ENCODE results near the gene PCYT2. TPM values are rescaled to one million over a fixed set of nuclear protein-coding genes. Genes with fewer than 3 reads are reported as not detected.
A peak's percentile ranks its signal among the peaks of the same experiment; 100 is the strongest.

The PCYT2 gene
- total and polyA plus RNA-seq, 9 of the 15 experiments (the other 6 are each of a cell fraction or from before 2014, with no cell fraction given): 0.92 to 134 (median 82.5) TPM

DNA sequence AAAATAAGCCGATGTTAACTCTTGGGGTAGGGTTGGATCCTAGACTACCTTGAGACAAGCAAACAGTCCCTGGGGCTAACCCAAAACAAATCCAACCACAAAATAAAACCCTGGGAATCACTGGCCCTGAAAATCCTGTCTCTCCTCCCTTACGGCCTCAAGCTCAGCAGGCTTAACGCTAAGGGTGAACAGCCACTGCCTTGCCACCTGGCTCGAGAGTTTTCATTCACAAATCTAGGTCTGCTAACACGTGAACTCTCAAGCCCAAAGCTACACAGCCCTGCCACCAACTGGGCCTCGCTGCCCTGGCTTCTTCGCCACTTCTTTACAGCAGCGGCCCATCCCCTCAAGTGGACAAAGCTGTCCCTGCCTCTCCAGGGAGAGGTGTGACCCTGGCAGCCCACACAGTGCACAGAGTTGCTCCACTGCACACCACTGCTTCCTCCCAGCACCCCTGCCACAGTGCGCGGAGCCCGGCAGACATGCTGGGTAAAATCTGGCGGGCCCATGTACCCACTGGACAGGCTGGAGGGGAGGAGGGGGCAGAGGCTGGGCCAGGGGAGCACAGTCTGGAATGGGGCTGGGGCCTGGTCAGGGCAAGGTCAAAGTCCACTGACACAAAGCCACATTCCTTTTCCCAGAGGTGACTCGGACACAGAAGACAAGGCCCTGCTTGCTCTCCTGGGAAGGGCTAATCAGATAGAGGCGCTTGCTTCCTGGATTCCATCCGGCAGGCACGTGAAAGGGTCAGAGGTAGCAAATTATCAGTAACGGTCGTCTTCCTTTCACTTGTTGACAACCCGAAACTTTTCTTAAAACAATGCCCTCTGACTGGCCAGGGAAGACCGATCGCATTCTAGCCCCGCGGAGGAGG is 996 bp downstream of the PCYT2 start (continued):
- TF ChIP-seq SIN3A (IDR thresholded peaks at IDR 0.05; ENCODE audit: borderline replicate concordance in 2 of 2, control insufficient read depth in 1 of 2, low read depth in 2 of 2, low read length in 2 of 2) (peak in 1 of 2 experiments; percentile 4; a peak in 1 of 4 replicates), CHD1 (IDR thresholded peaks at IDR 0.05; ENCODE audit: low read length) (peak; percentile 21), ZEB2 (IDR thresholded peaks at IDR 0.05) (0 out of 2 replicates have a peak, but pooled peaks have one; percentile 19), DIDO1 (tag; IDR thresholded peaks at IDR 0.05; ENCODE audit: low read depth) (peak; percentile 40; the same call in 1 of the 2 replicates), POLR2A (conservative IDR thresholded peaks at IDR 0.05) (0 out of 2 replicates have a peak, but pooled peaks have one; percentile 17), HEY1 (CRISPR knock-in tag; IDR thresholded peaks at IDR 0.05; ENCODE audit: borderline replicate concordance) (no peak), TOE1 (IDR thresholded peaks at IDR 0.05; ENCODE audit: borderline replicate concordance) (no peak), TOE1 (CRISPR knock-in tag; IDR thresholded peaks at IDR 0.05; ENCODE audit: borderline replicate concordance, low read depth) (no peak), AFF4 (CRISPR knock-in tag; IDR thresholded peaks at IDR 0.05) (0 out of 2 replicates have a peak, but pooled peaks have one; percentile 62), RCOR1 (IDR thresholded peaks at IDR 0.05; ENCODE audit: borderline replicate concordance in 1 of 2, low read depth in 2 of 2, low read length in 2 of 2) (peak in 1 of 2 experiments; percentile 50; a peak in 2 of 4 replicates), ESRRA (IDR thresholded peaks at IDR 0.05; ENCODE audit: borderline replicate concordance, low read depth) (peak; percentile 91), ZNF583 (CRISPR knock-in tag; IDR thresholded peaks at IDR 0.05) (no peak), CREM (IDR thresholded peaks at IDR 0.05; ENCODE audit: low read depth) (0 out of 2 replicates have a peak, but pooled peaks have one; percentile 19), SOX6 (IDR thresholded peaks at IDR 0.05) (peak; percentile 74), PTRF (tag; IDR thresholded peaks at IDR 0.05) (no peak), CXXC5 (CRISPR knock-in tag; IDR thresholded peaks at IDR 0.05) (peak; percentile 22; the same call in 1 of the 2 replicates), NKRF (IDR thresholded peaks at IDR 0.05; ENCODE audit: borderline replicate concordance) (0 out of 2 replicates have a peak, but pooled peaks have one; percentile 53)
